ENCODE measurements around the gene DNASE1L1. TPM values are rescaled to one million over a fixed set of nuclear protein-coding genes. Genes with fewer than 3 reads are reported as not detected.

Gene DNASE1L1, protein sequence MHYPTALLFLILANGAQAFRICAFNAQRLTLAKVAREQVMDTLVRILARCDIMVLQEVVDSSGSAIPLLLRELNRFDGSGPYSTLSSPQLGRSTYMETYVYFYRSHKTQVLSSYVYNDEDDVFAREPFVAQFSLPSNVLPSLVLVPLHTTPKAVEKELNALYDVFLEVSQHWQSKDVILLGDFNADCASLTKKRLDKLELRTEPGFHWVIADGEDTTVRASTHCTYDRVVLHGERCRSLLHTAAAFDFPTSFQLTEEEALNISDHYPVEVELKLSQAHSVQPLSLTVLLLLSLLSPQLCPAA
- 96.6 and 104 TPM in 2 replicates for total RNA-seq (2014; rRNA removed)
- polyA plus RNA-seq (2012): 91.3 TPM

DNA sequence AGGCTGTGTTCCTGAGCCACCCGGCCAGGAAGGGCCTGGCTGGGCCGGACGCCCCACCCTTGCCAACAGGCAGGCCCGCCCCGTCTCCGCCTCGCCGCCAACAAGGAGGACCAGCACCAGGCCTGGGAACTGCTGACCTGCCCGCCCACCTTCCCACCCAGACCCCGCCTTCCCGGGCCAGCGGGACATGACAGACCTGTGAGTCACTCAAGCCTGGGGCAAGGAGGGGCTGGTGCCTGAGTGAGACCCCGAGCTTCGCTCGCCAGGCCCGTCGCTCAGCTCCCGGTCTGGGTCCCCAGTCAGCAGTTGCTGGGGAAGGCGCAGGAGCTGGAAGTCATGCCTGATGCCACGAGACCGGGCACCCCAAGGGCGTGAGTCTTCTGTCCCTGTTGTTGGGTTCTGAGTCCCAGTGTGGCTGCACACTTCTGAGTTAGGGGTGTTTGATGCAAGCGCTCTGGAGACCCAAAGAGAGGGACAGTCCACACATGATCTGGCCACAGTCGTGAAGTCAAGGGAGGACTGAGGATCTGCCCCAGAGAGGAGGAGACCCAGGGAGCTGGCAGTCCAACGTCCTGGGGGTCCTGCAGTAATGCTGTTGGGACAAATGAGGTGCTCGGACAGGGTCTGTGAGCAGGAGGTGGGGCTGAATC is at the start of gene DNASE1L1:
DNASE1L1 (minus strand) TSS at position 33 of the 650 bp plus-strand sequence. CDS start 3,686 bp downstream, outside the sequence.
- DNase-seq (ENCODE audit: low read depth): peak; percentile 89

DNA sequence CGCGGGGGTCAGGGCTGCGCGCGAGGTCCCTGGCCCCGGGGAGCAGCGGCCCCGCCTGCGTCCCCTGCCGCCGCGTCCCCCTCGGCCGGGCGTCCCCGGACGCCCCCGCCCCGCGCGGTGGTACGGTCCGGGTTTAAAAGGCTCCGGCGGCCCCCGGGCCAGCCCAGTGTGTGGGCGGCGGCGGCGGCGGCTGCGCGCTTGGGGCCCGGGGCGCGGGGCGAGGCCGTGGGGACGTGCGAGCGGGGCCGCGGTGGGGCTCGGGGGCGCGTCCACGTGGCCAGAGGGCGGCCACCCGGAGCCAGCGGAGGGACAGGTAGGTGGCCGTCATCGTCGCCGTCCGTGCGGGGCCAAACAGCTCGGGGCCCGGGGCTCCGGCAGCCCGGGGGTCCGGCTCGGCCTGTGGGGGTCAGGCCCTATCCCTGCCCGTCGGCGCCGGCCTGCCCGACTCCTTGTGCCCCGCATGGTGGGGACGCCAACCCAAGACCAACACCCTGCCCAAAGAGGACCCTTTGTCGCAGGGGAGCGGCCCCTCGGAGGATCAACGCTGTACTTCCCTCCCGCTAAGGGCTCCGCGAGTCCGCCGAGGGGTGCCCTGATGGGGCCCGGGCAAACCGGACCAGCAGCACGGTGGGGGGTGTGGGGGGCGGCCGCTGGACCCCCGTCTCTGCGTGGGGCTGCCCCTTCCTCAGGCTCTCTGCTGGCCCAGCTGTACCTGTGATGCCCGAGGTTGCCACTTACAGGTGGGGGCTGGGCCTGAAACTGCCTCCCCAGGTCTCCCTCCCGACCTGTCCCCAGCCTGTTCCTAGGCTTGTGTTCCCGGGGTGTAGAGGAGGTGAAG is 49.3 kb upstream of the DNASE1L1 start, which contains the start of gene PLXNA3:
PLXNA3 (plus strand) TSS at position 166 of the 838 bp plus-strand sequence. CDS start 1,903 bp downstream, outside the sequence.
- DNase-seq (ENCODE audit: low read depth): no peak

DNA sequence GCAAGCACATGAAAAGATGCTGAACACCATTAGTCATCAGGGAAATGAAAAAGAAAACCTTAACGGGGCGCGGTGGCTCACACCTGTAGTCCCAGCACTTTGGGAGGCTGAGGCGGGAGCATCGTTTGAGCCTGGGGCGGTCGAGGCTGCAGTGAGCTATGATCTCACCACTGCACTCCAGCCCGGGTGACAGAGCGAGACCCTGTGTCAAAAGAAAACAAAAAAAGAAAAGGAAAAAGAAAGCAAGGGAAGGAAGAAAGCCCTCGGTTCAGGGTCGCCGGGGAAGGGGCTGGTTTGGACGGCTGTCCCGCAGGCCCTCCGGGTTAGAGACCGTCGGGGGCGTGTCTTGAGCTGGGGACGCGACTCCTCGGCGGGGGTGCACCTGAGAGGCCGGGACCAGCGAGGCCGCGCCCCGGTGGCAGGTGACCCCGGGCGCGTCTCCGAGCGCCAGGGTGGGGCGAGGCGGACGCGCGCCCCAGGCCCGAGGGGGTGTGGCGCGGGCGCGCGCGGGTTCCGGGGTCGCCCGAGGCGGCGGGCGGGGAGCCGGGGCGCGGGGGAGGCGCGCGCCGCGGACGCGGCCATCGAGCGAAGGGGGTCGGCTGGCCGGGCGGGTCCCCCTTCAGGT is 48.5 kb upstream of the DNASE1L1 start:
- DNase-seq (ENCODE audit: low read depth): no peak

DNA sequence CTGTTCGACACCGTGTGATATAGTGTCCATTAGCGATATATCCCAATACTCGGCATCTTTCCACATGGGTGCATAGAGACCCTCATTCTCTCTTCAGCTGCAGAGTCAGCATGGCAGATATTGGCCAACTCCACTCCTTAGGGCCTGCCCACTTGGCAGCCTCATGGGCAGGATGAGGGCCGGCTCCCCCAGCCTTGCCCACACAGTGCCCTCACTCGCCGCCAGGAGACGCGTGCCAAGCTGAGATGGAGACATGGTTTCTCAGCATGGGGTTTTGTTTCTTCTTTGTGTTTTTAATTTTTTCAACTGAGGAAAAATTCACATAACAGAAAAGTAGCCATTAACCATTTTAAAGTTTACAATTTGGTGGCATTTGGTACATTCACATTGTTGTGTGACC is 43.8 kb upstream of the DNASE1L1 start:
- no peak for DNase-seq (ENCODE audit: low read depth)

DNA sequence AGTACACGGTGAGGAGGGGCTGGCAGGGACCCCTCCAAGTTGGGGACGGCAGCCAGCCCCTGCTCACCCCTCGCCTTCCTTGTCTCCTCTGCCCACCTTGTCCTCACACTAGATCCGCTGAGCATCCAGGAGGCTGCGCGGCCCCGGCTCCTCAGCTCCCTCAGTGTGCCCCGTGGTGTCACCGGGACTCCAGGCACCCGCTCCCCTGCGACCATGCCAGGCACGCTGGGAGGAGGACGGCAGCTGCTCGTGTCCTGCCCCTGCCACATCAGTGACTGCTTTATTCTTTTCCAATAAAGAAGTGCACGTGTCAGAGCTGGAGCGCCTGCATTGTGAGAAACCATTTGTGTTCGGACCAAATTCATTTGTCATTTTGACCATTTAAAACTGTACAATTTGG is 41.3 kb upstream of the DNASE1L1 start:
- DNase-seq (ENCODE audit: low read depth): no peak

DNA sequence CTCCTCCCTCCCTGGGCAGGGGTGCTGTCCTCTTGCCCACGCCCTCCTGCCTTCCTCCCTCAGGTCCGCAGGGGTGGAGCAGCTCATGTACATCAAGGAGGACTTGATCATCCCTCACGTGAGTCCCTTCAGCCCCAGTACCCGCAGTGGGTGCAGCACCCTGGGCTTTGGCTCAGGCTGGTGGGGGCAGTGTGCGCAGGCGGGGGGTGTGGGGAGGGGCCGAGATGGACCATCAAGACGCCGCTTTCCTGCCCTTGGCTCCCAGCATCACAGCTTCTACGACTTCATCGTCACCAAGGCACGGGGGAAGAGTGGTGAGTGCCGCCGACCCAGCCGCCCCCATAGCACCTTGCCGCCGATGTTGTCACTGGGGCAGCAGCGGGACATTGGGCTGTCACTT is 40.6 kb upstream of the DNASE1L1 start:
- DNase-seq (ENCODE audit: low read depth): no peak

DNA sequence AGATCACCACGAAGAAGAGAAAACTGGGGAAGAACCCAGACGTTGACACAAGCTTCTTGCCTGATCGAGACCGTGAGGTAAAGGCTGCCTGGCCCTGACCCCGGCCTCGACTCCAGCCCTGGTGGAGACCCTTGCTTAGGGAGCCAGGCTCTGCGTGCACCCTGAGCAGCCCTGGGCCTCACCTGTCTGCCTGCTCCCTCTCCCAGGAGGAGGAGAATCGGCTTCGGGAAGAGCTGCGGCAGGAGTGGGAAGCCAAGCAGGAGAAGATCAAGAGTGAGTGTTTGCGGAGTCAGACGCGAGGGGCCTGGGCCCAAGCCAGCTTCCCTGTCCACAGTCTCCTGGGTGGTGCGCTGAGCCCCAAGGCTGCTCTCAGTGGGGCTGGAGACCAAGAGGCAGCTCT is 39.4 kb upstream of the DNASE1L1 start:
- DNase-seq (ENCODE audit: low read depth): no peak

DNA sequence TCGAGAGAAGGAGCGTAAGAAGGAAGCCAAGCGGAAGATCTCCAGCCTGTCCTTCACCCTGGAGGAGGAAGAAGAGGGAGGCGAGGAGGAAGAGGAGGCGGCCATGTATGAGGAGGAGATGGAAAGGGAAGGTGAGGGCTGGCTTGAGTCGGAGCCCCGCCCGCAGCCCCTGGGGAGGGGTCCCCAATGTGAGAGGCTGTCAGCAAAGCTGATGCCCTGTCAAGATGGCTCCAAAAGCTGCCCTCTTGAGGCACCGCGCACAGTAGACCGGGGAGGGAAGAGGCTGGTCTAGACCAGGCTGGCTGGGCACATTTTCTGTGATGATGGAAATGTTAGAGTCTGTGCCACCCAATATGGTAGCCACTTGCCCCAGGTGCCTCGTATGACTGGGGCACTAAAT is 37.4 kb upstream of the DNASE1L1 start:
- DNase-seq (ENCODE audit: low read depth): no peak

DNA sequence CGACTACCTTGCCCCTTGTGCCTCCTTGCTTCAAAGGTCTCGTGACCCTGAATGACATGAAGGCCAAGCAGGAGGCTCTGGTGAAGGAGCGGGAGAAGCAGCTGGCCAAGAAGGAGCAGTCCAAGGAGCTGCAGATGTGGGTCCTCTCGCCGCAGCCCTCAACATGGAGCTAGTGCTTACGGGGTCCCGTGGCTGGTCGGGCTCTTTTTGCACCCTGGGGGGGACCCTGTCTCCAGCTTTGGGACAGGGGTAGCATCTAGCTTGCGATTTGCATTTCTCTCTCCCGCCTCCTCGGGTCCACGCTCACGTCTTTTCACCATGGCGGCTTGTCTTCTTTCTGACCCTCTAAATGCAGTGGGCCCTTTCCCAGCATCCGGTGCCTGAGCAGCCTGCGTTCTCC is 36.7 kb upstream of the DNASE1L1 start:
- no peak for DNase-seq (ENCODE audit: low read depth)

DNA sequence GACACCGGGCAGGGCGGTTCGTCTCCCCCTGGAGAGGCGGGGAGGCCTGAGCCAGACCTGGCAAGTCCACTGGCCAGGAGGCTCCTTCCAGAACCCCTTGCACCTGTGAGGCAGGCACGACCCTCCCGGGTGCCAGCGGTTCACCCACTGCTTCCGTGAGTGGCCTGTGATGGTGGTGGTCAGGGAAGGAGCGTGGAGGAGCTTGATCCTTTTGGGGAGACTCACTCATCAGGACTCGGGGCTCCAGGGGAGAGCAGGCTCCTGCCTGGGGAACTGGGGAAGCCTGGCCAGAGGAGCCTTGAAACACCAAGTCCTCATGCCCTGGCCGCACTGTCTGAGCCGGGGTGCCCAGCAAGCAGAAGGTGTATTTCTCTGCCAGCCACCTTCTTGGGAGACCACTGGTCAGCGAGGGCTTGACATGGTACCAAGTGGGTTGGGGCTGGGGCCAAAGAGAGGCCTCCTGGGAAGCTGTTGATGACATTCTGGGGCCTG is 35.7 kb upstream of the DNASE1L1 start:
- no peak for DNase-seq (ENCODE audit: low read depth)

DNA sequence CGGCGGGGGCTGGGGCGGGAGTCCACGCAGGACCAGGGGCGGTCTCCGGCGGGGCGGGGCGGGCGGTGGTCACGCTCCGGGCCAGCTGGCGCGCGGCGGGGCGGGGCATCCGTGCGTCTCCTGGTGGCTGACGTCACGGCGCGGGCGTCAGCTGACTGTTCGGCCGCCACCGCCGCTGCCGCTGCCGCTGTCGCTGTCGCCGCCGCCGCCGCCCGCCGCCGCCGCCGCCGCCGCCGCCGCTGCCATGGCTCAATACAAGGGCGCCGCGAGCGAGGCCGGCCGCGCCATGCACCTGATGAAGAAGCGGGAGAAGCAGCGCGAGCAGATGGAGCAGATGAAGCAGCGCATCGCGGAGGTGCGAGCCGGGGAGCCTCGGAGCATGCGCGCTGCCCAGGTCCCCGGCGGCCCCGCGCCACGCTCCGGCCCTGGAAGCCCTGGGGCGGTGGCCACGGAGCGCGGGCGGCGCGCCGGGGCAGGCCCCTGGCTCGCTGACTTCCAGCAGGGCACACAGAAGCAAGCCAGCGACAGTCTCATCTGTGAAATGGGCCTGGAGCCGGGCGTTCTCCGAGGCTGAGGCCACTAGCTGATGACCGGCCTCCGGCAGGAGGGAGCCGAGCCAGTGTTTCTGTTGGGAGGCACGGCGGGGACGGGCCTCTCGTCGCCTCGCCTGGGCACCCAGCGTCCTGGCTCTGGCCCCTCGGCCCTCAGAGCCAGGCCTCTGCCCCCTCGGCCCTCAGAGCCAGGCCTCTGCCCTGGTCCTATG is 35.1 kb upstream of the DNASE1L1 start, which contains the start of gene FAM50A:
FAM50A (plus strand) TSS at position 150 of the 763 bp plus-strand sequence; CDS start at position 245, 95 bp downstream.
- DNase-seq (ENCODE audit: low read depth): peak; percentile 50

DNA sequence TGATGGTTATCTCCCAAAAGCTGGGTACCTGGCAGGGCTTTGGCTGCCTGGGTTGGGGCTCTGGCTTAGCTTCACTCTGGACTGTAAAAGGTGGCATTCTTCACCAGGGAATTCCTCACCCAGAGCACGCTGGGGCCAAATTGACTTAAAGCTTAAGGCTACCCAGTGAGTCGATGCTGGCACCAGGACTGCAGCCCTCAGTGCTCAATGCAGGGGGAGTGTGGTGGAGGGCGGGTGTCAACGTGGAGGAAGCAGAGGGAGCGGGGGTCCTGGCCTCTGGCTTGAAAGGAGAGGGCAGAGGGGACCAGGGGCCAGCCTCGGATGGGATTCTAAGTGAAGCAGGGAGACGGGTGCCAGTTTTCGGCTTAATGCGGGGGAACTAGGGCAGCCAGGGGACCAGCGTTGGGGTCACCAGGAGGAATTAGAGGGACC is 34.4 kb upstream of the DNASE1L1 start:
- no peak for DNase-seq (ENCODE audit: low read depth)

DNA sequence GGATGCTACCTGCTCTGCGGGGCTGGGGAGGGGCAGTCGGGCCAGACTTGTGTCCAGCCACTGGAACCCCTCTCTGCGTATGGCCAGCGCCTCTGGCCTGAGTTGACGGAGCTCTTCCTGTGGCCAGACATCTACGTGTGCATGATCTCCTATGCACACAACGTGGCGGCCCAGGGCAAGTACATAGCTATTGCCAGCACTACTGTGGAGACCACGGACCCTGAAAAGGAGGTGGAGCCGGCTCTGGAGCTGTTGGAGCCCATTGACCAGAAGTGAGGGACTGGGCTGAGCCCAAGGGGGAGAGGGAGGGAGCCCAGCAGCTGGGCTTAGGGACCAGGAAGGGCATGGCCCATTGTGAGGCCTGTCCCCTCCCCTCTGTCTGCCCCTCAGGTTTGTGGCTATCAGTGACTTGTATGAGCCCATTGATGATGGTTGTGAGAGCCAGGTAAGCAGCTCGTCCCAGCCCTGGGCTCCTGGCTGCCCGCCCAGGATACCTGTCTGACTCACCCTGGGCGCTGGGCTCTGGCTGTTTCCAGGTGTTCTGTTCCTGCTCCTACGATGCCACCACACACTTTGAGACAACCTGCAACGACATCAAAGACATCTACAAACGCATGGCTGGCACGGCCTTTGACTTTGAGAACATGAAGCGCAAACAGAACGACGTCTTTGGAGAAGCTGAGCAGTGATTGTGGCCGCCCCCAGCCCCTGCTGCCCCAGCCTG is 33.1 kb upstream of the DNASE1L1 start:
- DNase-seq (ENCODE audit: low read depth): no peak

DNA sequence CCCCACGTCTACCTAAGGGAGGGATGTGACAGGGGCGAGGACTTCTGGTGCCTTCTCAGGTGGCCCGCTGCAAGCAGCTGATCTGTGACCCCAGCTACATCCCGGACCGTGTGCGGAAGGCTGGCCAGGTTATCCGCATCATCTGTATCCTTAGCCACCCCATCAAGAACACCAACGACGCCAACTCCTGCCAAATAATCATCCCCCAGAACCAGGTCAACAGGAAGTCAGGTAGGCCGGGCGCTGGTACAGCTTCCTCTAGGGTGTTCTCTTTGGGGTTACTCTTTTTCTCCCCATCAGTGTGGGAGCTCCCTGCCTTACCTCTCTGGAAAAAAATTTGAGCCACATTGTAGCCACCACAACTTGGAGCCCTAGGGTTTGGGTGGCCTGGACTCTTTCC is 32.5 kb upstream of the DNASE1L1 start:
- no peak for DNase-seq (ENCODE audit: low read depth)

DNA sequence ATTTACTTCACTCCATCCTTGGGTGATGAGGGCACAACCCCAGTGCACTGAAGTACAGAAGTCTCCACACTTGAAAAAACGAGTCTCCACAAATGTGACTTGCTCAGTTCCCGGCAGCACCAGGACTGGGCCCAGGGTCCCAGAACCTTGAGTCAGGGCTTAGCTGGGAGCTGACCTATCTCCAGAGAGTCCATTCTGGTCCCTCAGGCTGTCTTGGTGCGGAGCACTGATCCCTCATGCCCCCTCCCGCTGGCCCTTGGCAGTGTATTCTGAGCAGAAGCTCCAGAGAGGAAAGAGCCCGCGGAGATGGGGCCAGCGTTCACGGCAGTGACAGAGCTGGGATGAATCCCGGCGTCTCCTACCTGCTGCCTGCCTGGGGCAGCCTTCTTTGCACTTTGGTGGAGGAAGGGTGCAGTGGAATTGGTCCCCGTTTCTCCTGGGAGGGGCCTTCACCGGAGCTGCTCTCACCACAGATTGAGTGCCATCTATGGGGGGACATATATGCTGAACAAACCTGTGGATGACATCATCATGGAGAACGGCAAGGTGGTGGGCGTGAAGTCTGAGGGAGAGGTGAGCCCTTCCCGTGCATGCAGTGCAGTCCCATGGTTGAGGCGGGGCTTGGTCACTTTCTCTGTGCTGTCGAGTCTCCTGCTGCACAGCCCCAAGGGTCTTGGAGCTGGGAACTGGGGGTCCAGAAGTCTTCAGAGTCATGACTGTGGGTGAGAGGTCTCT is 31.7 kb upstream of the DNASE1L1 start:
- no peak for DNase-seq (ENCODE audit: low read depth)

DNA sequence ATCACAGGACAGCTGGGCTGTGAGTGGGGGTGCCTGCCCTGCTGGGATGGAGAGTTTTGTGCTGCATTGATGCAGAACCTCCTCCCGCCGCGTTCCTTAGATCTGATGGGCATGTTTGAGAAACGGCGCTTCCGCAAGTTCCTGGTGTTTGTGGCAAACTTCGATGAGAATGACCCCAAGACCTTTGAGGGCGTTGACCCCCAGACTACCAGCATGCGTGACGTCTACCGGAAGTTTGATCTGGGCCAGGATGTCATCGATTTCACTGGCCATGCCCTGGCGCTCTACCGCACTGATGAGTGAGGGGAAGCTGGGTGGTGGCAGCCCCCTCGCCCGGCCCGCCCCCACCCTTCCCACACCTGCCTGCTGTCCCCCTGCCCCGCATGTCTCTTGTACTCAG is 30.8 kb upstream of the DNASE1L1 start:
- no peak for DNase-seq (ENCODE audit: low read depth)

DNA sequence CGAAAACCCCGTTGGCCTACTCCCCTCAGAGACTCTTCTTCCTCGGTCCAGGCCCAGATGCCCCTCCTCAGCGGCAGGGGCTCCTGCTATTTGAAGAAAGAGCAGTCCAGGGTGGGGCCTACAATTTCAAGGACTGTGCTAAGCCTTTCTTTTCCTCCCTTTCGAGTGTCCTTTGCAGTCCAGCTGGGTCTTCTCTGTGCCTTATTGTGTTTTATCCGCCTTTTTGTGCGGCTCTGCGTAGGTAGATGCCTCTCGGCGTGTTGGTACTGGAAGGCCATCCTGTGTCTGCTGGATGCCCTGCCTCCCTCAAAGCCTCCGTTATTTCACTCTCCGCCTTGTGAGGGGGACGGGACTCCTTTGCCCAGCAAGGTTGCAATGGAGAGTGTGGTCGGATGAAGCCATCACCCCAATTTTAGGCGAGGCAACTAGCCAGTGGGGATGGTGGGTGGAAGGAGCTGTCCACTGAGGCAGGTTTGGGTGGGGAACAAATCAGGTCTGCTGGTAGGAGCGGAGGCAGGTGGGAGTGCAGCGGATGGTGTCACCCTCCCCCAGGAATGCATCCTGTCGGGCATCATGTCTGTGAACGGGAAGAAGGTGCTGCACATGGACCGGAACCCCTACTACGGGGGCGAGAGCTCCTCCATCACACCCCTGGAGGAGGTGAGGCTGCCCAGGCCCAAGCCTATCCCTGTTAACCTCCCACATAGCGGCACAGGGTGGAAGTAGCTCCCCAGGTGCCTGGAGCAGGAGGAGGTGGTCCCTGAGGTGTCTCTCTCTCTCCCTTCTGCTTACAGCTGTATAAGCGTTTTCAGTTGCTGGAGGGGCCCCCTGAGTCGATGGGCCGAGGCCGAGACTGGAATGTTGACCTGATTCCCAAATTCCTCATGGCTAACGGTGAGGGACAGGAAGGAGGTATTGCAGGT is 29.2 kb upstream of the DNASE1L1 start:
- no peak for DNase-seq (ENCODE audit: low read depth)
